GM12875 (cell line): ENCODE results near the gene CARF.

Source experiments
- H3K4me3 ChIP-seq: one replicate; pipeline ENCODE4 v1.5.1; 2011; ENCODE audit warnings: low read depth, low read length, control low read depth
- TF ChIP-seq, protein P1 (sequence below): IDR thresholded peaks from 2 replicates; pipeline ENCODE4 v1.5.1; 2011; ENCODE audit warnings: low read depth, mild to moderate bottlenecking, control low read depth, inconsistent platforms, low read length, moderate library complexity, borderline replicate concordance; ENCODE audit not compliant: insufficient read depth

CARF gene

DNA sequence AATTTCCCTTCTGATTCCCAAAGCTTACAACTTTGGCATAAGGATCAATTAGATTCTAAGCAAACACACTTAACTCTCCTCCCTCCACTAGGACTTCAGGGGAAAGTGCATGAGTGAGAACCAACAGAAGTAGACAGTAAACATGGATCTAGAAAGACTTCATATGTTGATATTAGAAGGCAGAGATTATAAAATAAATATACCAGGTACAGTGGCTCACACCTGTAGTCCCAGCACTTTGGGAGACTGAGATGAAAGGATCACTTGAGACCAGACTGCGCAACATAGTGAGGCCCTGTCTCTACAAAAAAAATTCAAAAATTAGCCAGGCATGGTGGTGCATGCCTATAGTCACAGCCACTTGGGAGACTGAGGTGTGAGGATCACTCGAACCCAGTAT lies 118.5 kb downstream of the CARF start:
- TF ChIP-seq, protein P1, sequence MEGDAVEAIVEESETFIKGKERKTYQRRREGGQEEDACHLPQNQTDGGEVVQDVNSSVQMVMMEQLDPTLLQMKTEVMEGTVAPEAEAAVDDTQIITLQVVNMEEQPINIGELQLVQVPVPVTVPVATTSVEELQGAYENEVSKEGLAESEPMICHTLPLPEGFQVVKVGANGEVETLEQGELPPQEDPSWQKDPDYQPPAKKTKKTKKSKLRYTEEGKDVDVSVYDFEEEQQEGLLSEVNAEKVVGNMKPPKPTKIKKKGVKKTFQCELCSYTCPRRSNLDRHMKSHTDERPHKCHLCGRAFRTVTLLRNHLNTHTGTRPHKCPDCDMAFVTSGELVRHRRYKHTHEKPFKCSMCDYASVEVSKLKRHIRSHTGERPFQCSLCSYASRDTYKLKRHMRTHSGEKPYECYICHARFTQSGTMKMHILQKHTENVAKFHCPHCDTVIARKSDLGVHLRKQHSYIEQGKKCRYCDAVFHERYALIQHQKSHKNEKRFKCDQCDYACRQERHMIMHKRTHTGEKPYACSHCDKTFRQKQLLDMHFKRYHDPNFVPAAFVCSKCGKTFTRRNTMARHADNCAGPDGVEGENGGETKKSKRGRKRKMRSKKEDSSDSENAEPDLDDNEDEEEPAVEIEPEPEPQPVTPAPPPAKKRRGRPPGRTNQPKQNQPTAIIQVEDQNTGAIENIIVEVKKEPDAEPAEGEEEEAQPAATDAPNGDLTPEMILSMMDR: no peak
- H3K4me3 ChIP-seq: no peak overlapping the region

GRCh38 chr2:203030991-203031390 lies 118.9 kb downstream of the CARF start:
- TF ChIP-seq, protein P1: no peak
- no peak overlapping the region for H3K4me3 ChIP-seq

DNA sequence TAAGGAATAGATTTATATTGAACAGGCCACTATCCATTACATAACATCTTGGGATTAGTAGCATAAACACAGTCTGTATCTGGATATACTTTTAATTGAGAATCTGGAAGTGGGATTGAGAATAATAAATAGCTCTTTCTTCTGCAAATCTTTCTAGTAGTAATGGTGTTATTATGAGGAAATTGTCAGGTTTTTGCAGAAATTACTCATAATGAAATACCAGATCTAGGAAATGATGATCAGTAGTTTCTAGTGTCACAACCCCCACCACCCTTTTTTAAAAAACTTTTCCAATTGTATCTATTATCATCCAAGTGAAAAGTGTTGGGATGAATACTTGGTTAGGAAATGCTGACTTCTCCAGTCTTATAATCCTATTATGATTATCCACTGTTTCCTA lies 121.3 kb downstream of the CARF start:
- TF ChIP-seq, protein P1: no peak
- no peak overlapping the region for H3K4me3 ChIP-seq

DNA sequence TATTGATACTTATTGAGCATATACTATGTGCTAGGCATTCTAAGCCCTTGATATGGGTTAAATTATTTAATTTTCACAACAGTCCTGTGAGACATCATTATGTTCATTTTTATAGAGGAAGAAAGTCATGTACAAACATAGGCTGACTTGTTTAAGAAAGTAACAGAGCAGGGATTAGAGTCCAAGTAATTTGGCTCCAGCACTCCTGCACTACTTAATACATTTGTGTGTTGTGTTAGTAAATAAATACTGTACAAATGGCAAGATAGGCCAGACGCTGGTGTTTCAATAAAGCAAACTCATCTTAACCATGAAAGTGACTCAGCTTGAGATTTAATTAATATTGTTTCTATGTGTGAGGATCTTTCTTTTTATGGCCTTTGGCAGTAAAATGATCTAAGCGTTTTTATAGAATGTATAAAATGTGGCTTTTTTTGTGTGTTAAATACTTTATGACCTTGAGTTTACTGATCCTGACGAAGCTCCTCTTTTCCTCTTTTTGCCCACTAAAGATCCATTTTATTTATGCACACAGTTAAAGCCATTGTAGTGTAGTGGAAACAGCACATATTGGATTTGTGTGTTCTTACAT lies 123.9 kb downstream of the CARF start:
- TF ChIP-seq, protein P1: no peak
- H3K4me3 ChIP-seq: no peak overlapping the region
